WI38 (cell line): ENCODE results near the gene CABP4.

Source experiments
- H3K4me3 ChIP-seq: 2 replicates; pipeline ENCODE4 v1.5.1; 2011; ENCODE audit warnings: low read depth, mild to moderate bottlenecking, control low read depth, low read length
- TF ChIP-seq, protein P1 (sequence below): IDR thresholded peaks from 2 replicates; pipeline ENCODE4 v1.5.1; 2012; ENCODE audit warnings: low read depth, mild to moderate bottlenecking, control low read depth, low read length

Gene CABP4

GRCh38 chr11:67409261-67409666 is 45.9 kb upstream of the CABP4 start:
- TF ChIP-seq, protein P1, sequence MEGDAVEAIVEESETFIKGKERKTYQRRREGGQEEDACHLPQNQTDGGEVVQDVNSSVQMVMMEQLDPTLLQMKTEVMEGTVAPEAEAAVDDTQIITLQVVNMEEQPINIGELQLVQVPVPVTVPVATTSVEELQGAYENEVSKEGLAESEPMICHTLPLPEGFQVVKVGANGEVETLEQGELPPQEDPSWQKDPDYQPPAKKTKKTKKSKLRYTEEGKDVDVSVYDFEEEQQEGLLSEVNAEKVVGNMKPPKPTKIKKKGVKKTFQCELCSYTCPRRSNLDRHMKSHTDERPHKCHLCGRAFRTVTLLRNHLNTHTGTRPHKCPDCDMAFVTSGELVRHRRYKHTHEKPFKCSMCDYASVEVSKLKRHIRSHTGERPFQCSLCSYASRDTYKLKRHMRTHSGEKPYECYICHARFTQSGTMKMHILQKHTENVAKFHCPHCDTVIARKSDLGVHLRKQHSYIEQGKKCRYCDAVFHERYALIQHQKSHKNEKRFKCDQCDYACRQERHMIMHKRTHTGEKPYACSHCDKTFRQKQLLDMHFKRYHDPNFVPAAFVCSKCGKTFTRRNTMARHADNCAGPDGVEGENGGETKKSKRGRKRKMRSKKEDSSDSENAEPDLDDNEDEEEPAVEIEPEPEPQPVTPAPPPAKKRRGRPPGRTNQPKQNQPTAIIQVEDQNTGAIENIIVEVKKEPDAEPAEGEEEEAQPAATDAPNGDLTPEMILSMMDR, result no peak
- no peak overlapping the region for H3K4me3 ChIP-seq

GRCh38 chr11:67409781-67410368 is 45.3 kb upstream of the CABP4 start:
- no peak overlapping the region for H3K4me3 ChIP-seq
- TF ChIP-seq, protein P1, result no peak

- TF ChIP-seq, protein P1, result no peak
- H3K4me3 ChIP-seq, result no peak overlapping the region
These were observed 44.8 kb upstream of the CABP4 start for GRCh38 chr11:67410369-67410831.

DNA sequence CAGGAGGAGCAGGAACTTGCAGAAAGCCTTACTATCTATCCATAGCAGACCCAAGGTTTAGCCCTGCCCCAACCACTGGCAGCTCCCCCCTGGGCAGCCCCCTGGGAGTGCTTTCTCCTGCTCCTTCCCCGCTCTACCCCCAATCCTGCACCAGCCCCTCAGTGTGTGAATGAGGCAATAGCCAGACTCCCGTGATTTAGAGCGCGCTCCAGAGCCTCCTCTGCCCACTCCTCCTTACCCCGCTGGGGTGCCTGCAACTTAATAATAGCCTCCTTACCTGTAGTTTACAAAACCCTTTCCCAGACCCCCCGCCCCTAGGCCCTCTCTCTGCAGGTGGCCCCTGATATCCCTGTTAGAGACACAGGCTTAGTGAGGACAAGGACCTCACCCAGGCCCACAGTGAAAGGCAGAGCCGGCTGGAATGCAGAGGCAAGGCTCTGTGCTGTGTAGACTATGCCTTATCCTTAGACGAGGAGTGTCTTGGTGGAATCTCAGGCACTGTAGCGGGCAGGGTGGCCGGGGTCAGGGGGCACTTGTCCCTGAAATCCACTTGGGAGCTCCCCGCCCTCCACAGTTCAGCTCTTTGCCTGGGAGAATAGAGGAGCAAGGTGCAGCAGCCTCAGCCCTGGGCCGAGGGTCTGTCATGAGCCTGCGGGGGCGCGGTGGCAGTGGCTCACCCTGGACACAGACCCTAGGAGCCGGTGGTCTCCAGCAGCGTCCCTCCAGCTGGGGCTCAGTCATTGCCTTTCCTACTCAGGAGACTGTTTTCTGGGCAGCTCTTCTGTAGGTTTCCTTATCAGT is 44.0 kb upstream of the CABP4 start:
- TF ChIP-seq, protein P1, result no peak
- H3K4me3 ChIP-seq, result no peak overlapping the region

DNA sequence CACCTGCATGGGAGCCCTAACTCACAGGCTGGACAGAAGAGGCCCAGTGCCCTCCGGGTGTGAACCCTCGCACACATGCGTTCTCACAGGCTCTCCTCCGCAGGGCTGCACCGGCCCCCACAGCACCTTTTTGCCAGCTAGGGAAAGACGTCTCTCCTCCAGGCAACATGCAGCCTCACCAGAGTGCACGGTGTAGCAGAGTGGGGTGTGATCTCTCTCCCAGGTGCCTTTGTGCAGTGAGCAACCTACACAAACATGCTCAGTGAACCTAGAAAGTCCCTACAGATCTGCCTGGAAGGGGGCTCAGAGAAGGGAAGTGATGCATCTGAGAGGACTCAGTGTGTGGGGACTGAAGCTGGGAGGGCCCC is 43.4 kb upstream of the CABP4 start:
- TF ChIP-seq, protein P1, result no peak
- H3K4me3 ChIP-seq, result no peak overlapping the region

GRCh38 chr11:67412495-67413179 is 42.5 kb upstream of the CABP4 start:
- TF ChIP-seq, protein P1, result no peak
- H3K4me3 ChIP-seq, result no peak overlapping the region
